Panc1 (cell line): ENCODE measurements around the gene GDF15. TPM values are rescaled to one million over a fixed set of nuclear protein-coding genes. Genes with fewer than 3 reads are reported as not detected.

Experiments used
- ATAC-seq: fragments of 200-7000 bp; cut with Tn5 transposase; 2 replicates; pipeline ENCODE4 v1.9.1; 2020; ENCODE audit warnings: mild to moderate bottlenecking, moderate library complexity
- BruUV-seq: library from RNA; stranded (reverse); fragments of 400-500 nt; replicated peaks from 2 replicates; lab custom pipeline; 2021; lab: Mats Ljungman, UMichigan
- CTCF ChIA-PET: fragments of 300-600 bp; sonication (Branson Sonifier 250); formaldehyde crosslinking; loops from one replicate; lab custom pipeline; 2022; ENCODE audit warnings: antibody characterized with exemption; lab: Charles Lee
- POLR2A ChIA-PET: fragments of 300-600 bp; sonication (Branson Sonifier 250); formaldehyde crosslinking; loops from one replicate; lab custom pipeline; 2022; ENCODE audit warnings: antibody characterized with exemption; lab: Charles Lee
- DNase-seq: peaks from one replicate; pipeline ENCODE4 v3.0.0-alpha.2; 2010; ENCODE audit warnings: low read depth, low spot score
- H3K27ac ChIP-seq: 2 replicates; pipeline ENCODE4 v1.5.1; 2011; ENCODE audit warnings: mild to moderate bottlenecking, low read length, inconsistent platforms
- H3K27me3 ChIP-seq: fragments of 200-500 bp; sonication (Bioruptor generic); 2 replicates; pipeline ENCODE4 v1.6.0; 2014; ENCODE audit warnings: low read length, inconsistent platforms; ENCODE audit not compliant: control insufficient read depth, insufficient read depth
- H3K36me3 ChIP-seq: fragments of 200-500 bp; sonication (Bioruptor generic); 2 replicates; pipeline ENCODE4 v1.5.1; 2014; ENCODE audit warnings: inconsistent platforms, mild to moderate bottlenecking, low read length, moderate library complexity; ENCODE audit not compliant: control insufficient read depth, insufficient read depth
- H3K4me1 ChIP-seq: 2 replicates; pipeline ENCODE4 v1.5.1; 2011; ENCODE audit warnings: inconsistent platforms, mild to moderate bottlenecking, low read length, moderate library complexity; ENCODE audit not compliant: control insufficient read depth, insufficient read depth
- H3K4me3 ChIP-seq, 2 experiments: 2 replicates each; pipeline ENCODE4 v1.5.1; 2011 to 2012; ENCODE audit warnings: low read depth in 2 of 2, low read length in 2 of 2, mild to moderate bottlenecking in 2 of 2, inconsistent platforms in 1 of 2, moderate library complexity in 1 of 2
- H3K9me3 ChIP-seq: fragments of 200-500 bp; sonication (Bioruptor generic); 2 replicates; pipeline ENCODE4 v1.5.1; 2014; ENCODE audit warnings: low read depth, mild to moderate bottlenecking, inconsistent platforms, low read length, moderate library complexity; ENCODE audit not compliant: control insufficient read depth, insufficient read depth
- CTCF ChIP-seq: fragments of 450-650 bp; IDR thresholded peaks from 2 replicates; pipeline ENCODE4 v1.5.1; 2017; ENCODE audit warnings: mild to moderate bottlenecking
- POLR2AphosphoS5 ChIP-seq: IDR thresholded peaks from 2 replicates; pipeline ENCODE4 v1.6.1; 2012; ENCODE audit warnings: mild to moderate bottlenecking, low read depth, low read length, moderate library complexity
- REST ChIP-seq, 2 experiments: IDR thresholded peaks; 2 replicates each; pipeline ENCODE4 v1.6.1; 2011 to 2012; ENCODE audit warnings: low read depth in 2 of 2, control low read depth in 1 of 2, low read length in 1 of 2, mild to moderate bottlenecking in 1 of 2, moderate library complexity in 1 of 2; ENCODE audit not compliant: insufficient read depth in 1 of 2
- SIN3A ChIP-seq: IDR thresholded peaks from 2 replicates; pipeline ENCODE4 v1.6.1; 2012; ENCODE audit warnings: low read depth, mild to moderate bottlenecking, low read length, moderate library complexity, borderline replicate concordance; ENCODE audit not compliant: insufficient read depth
- TCF7L2 ChIP-seq: IDR thresholded peaks from 2 replicates; pipeline ENCODE4 v1.6.1; 2011; ENCODE audit warnings: mild to moderate bottlenecking, low read depth, low read length, inconsistent platforms
- in situ Hi-C: cut with HindIII; loops from 2 replicates; pipeline ENCODE4 v1.10.0; 2016; ENCODE audit warnings: low sequenced_read_pairs, low pct_unique_long_range_greater_than_20kb
- intact Hi-C: fragments of 100-400 bp; cut with micrococcal nuclease; formaldehyde crosslinking; loops from one replicate; pipeline ENCODE4 v1.10.0; 2022; ENCODE audit not compliant: unreplicated experiment
- total RNA-seq: library from RNA; stranded (reverse); gene quantifications from one replicate; pipeline ENCODE4 v1.2.1, GENCODE V29; 2021; ENCODE audit not compliant: unreplicated experiment

The GDF15 gene
- total RNA-seq, 1 experiment from 2014 or later = 335 TPM

- no peaks in the 10 kb centered on the region; the same call in 1 of the 2 replicates for H3K36me3 ChIP-seq
- H3K27ac ChIP-seq = peak overlapping the region; percentile 61; the same call in 1 of the 2 replicates
- peaks cover 9% of the 10 kb centered on the region; the same call in 1 of the 2 replicates for H3K4me1 ChIP-seq
- CTCF ChIA-PET = interaction anchor here (0.8 to 1.1 kb wide), 2 partner anchors 11 to 76 kb away, joined by 3 read pairs; no protein-coding TSS in a partner anchor
- intact Hi-C loops = no loop called here
- DNase-seq = no peak
- in situ Hi-C loops = no loop called here
- POLR2A ChIA-PET = no interaction called here
- no TSS peak for BruUV-seq
- no peaks in the 10 kb centered on the region for H3K9me3 ChIP-seq
- peak; percentile 55; the same call in 1 of the 2 replicates for ATAC-seq
- TF ChIP-seq REST (IDR thresholded peaks at IDR 0.05; ENCODE audit: insufficient read depth in 1 of 2, low read depth in 2 of 2, low read length in 1 of 2) (no peak), POLR2AphosphoS5 (no peak), TCF7L2 (no peak), SIN3A (no peak), CTCF (no peak; the same call in 1 of the 2 replicates)
- no peaks in the 10 kb centered on the region for H3K27me3 ChIP-seq
- peak overlapping the region; percentile 63 to 75 for H3K4me3 ChIP-seq
Measured at GRCh38 chr19:18339723-18340122, 46.2 kb upstream of the GDF15 start.

- in situ Hi-C loops (no loop called here), intact Hi-C loops (no loop called here)
- POLR2A ChIA-PET = no interaction called here
- H3K4me3 ChIP-seq = peak within 1 kb of the TSS; percentile 63 to 75
- H3K36me3 ChIP-seq = no peaks in the 10 kb centered on the region; the same call in 1 of the 2 replicates
- peak; percentile 86 for ATAC-seq
- TF ChIP-seq POLR2AphosphoS5 (no peak; the same call in 1 of the 2 replicates), REST (IDR thresholded peaks at IDR 0.05; ENCODE audit: insufficient read depth in 1 of 2, low read depth in 2 of 2, low read length in 1 of 2) (no peak), SIN3A (peak; percentile 37; the same call in 1 of the 2 replicates)
- CTCF ChIA-PET = interaction anchor here (1.1 kb wide), 1 partner anchor 75 kb away, joined by 3 read pairs; no protein-coding TSS in a partner anchor
- BruUV-seq = no TSS peak
- no peaks in the 10 kb centered on the region for H3K27me3 ChIP-seq
- peaks cover 9% of the 10 kb centered on the region; the same call in 1 of the 2 replicates for H3K4me1 ChIP-seq
- no peak for DNase-seq
- no peaks in the 10 kb centered on the region for H3K9me3 ChIP-seq
- peak within 1 kb of the TSS; percentile 61 for H3K27ac ChIP-seq
Measured at GRCh38 chr19:18340190-18340989, 45.6 kb upstream of the GDF15 start, which contains the start of gene PGPEP1. TSS of gene PGPEP1 (plus strand) at chr19:18340598. CDS start at chr19:18340682, 84 bp downstream.
